K562 (cell line): Measurements from ENCODE around the gene TBX19. TPM values are rescaled to one million over a fixed set of nuclear protein-coding genes. Genes with fewer than 3 reads are reported as not detected.

Source experiments
- ELF1 ChIP-seq: fragments of 200-800 bp; sonication (Bioruptor generic); IDR thresholded peaks from 2 replicates; pipeline ENCODE4 v1.6.1; 2016; ENCODE audit warnings: missing genetic modification characterization, missing compliant biosample characterization
- HCFC1 ChIP-seq: IDR thresholded peaks from 2 replicates; pipeline ENCODE4 v1.6.1; 2012; ENCODE audit warnings: low read depth, low read length, improper control_type of control experiment
- U2AF1 ChIP-seq: fragments of 200-400 bp; formaldehyde crosslinking; optimal IDR thresholded peaks from 2 replicates; pipeline ENCODE3; 2017; ENCODE audit warnings: mild to moderate bottlenecking, low read depth, low read length, moderate library complexity
- ZNF146 ChIP-seq: IDR thresholded peaks from one replicate; pipeline ENCODE4 v1.6.1; 2018; ENCODE audit warnings: missing compliant biosample characterization; ENCODE audit not compliant: unreplicated experiment
- ZNF609 ChIP-seq: sonication (generic); formaldehyde crosslinking; IDR thresholded peaks from 2 replicates; pipeline ENCODE4 v1.8.1; 2023; ENCODE audit warnings: missing genetic modification reagents, mild to moderate bottlenecking, borderline replicate concordance
- polyA plus RNA-seq, 8 experiments: library from polyadenylated mRNA; depleted of rRNA in 4 of 8; stranded (reverse) in 5 of 8; unstranded in 3 of 8; fragments of >200 nt; fragmentation: Nextera tagmentation in 2 of 8; fragmentation: Illumina TruSeq in 1 of 8; extraction: Ambion mirVana in 2 of 8; extraction: Trizol in 1 of 8; gene quantifications; 2 replicates each; pipeline versions ENCODE4 v1.2.1 to v1.2.3, GENCODE V29; 2011 to 2014; ENCODE audit warnings: inconsistent platforms in 1 of 8, missing spikeins in 1 of 8
- total RNA-seq, 7 experiments: library from RNA; depleted of rRNA in 6 of 7; stranded (reverse); fragments of >200 nt in 6 of 7; fragmentation: Illumina TruSeq in 2 of 7; extraction: Trizol in 2 of 7; gene quantifications; 2 replicates each; pipeline versions ENCODE4 v1.2.1 to v1.2.3, GENCODE V29; 2011 to 2021; ENCODE audit warnings: low replicate concordance in 1 of 7
- TF ChIP-seq, protein P1 (sequence below): fragments of 200-600 bp; sonication (generic); IDR thresholded peaks from one replicate; pipeline ENCODE4 v1.6.1; 2012; ENCODE audit warnings: mild to moderate bottlenecking, low read depth, low read length, inconsistent platforms
- TF ChIP-seq, protein P2 (sequence below): fragments of 250-450 bp; sonication (Bioruptor Pico); IDR thresholded peaks from 2 replicates; pipeline ENCODE4 v1.5.0; 2021
- TF ChIP-seq, protein P3 (sequence below): fragments of 450-650 bp; formaldehyde crosslinking; IDR thresholded peaks from 2 replicates; pipeline ENCODE4 v1.4.0; 2020; ENCODE audit warnings: mild to moderate bottlenecking, moderate library complexity

TBX19 gene
- total and polyA plus RNA-seq, 9 of the 15 experiments (the other 6 are each of a cell fraction or from before 2014, with no cell fraction given), result 0.32 to 3.1 (median 0.95) TPM

DNA sequence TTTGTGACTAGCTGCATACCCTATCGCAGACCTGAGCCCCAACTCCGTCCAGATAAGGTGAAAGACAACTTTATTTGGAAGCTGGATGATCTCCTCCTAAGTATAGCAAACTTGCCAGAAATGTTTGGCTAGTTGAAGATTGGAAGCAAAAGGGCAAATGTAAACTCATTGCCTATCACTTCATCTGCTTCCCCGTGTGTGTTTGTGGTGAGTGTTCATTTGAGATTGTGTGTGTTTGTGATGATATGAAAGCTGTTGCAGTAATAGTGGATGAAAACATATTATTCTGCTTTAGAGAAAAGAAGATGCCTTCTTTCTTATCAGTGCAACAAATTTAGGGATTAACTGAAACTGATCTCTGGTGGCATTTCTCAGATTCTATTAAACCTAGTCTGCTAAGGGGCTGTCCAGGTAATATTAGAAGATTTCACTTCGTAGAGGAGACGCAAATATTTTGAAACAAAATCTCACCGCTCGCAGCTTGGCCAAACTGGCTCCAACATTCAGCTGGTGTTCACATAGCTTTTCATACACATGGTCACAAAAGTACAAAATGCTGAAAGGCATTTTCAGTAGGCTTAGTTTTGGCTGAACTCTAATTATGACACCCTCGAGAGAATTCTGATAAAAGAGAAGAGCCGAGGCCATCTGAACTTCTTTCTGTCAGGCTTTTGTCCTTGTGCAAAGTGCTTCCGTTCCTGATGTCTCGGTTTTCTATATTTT, 1.1 kb downstream of the TBX19 start (continued):
- TF ChIP-seq ELF1 (tag), result no peak
- no peak for TF ChIP-seq U2AF1
- TF ChIP-seq ZNF146 (CRISPR knock-in tag), result no peak
- no peak for TF ChIP-seq HCFC1
- TF ChIP-seq, protein P1, sequence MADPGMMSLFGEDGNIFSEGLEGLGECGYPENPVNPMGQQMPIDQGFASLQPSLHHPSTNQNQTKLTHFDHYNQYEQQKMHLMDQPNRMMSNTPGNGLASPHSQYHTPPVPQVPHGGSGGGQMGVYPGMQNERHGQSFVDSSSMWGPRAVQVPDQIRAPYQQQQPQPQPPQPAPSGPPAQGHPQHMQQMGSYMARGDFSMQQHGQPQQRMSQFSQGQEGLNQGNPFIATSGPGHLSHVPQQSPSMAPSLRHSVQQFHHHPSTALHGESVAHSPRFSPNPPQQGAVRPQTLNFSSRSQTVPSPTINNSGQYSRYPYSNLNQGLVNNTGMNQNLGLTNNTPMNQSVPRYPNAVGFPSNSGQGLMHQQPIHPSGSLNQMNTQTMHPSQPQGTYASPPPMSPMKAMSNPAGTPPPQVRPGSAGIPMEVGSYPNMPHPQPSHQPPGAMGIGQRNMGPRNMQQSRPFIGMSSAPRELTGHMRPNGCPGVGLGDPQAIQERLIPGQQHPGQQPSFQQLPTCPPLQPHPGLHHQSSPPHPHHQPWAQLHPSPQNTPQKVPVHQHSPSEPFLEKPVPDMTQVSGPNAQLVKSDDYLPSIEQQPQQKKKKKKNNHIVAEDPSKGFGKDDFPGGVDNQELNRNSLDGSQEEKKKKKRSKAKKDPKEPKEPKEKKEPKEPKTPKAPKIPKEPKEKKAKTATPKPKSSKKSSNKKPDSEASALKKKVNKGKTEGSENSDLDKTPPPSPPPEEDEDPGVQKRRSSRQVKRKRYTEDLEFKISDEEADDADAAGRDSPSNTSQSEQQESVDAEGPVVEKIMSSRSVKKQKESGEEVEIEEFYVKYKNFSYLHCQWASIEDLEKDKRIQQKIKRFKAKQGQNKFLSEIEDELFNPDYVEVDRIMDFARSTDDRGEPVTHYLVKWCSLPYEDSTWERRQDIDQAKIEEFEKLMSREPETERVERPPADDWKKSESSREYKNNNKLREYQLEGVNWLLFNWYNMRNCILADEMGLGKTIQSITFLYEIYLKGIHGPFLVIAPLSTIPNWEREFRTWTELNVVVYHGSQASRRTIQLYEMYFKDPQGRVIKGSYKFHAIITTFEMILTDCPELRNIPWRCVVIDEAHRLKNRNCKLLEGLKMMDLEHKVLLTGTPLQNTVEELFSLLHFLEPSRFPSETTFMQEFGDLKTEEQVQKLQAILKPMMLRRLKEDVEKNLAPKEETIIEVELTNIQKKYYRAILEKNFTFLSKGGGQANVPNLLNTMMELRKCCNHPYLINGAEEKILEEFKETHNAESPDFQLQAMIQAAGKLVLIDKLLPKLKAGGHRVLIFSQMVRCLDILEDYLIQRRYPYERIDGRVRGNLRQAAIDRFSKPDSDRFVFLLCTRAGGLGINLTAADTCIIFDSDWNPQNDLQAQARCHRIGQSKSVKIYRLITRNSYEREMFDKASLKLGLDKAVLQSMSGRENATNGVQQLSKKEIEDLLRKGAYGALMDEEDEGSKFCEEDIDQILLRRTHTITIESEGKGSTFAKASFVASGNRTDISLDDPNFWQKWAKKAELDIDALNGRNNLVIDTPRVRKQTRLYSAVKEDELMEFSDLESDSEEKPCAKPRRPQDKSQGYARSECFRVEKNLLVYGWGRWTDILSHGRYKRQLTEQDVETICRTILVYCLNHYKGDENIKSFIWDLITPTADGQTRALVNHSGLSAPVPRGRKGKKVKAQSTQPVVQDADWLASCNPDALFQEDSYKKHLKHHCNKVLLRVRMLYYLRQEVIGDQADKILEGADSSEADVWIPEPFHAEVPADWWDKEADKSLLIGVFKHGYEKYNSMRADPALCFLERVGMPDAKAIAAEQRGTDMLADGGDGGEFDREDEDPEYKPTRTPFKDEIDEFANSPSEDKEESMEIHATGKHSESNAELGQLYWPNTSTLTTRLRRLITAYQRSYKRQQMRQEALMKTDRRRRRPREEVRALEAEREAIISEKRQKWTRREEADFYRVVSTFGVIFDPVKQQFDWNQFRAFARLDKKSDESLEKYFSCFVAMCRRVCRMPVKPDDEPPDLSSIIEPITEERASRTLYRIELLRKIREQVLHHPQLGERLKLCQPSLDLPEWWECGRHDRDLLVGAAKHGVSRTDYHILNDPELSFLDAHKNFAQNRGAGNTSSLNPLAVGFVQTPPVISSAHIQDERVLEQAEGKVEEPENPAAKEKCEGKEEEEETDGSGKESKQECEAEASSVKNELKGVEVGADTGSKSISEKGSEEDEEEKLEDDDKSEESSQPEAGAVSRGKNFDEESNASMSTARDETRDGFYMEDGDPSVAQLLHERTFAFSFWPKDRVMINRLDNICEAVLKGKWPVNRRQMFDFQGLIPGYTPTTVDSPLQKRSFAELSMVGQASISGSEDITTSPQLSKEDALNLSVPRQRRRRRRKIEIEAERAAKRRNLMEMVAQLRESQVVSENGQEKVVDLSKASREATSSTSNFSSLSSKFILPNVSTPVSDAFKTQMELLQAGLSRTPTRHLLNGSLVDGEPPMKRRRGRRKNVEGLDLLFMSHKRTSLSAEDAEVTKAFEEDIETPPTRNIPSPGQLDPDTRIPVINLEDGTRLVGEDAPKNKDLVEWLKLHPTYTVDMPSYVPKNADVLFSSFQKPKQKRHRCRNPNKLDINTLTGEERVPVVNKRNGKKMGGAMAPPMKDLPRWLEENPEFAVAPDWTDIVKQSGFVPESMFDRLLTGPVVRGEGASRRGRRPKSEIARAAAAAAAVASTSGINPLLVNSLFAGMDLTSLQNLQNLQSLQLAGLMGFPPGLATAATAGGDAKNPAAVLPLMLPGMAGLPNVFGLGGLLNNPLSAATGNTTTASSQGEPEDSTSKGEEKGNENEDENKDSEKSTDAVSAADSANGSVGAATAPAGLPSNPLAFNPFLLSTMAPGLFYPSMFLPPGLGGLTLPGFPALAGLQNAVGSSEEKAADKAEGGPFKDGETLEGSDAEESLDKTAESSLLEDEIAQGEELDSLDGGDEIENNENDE, result no peak
- TF ChIP-seq, protein P2, sequence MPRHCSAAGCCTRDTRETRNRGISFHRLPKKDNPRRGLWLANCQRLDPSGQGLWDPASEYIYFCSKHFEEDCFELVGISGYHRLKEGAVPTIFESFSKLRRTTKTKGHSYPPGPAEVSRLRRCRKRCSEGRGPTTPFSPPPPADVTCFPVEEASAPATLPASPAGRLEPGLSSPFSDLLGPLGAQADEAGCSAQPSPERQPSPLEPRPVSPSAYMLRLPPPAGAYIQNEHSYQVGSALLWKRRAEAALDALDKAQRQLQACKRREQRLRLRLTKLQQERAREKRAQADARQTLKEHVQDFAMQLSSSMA, result no peak
- TF ChIP-seq, protein P3, sequence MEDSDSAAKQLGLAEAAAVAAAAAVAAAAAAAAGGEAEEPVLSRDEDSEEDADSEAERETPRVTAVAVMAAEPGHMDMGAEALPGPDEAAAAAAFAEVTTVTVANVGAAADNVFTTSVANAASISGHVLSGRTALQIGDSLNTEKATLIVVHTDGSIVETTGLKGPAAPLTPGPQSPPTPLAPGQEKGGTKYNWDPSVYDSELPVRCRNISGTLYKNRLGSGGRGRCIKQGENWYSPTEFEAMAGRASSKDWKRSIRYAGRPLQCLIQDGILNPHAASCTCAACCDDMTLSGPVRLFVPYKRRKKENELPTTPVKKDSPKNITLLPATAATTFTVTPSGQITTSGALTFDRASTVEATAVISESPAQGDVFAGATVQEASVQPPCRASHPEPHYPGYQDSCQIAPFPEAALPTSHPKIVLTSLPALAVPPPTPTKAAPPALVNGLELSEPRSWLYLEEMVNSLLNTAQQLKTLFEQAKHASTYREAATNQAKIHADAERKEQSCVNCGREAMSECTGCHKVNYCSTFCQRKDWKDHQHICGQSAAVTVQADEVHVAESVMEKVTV (CRISPR knock-in tag), result no peak
- TF ChIP-seq ZNF609 (CRISPR knock-in tag), result no peak; the same call in 1 of the 2 replicates
